ENCODE data around the gene NDUFB6.

NDUFB6 gene

GRCh38 chr9:32516241-32516640 lies 56.7 kb downstream of the NDUFB6 start:
- no peak for DNase-seq

- DNase-seq = no peak
Measured at GRCh38 chr9:32508728-32509127, 64.2 kb downstream of the NDUFB6 start.

- DNase-seq = no peak
Measured at GRCh38 chr9:32503008-32503407, 70.0 kb downstream of the NDUFB6 start.

Data from NCI-H524 treated with DMSO at 0.1 percent for 48 hours (cell line).